ENCODE data around the gene ABCC9.

DNA sequence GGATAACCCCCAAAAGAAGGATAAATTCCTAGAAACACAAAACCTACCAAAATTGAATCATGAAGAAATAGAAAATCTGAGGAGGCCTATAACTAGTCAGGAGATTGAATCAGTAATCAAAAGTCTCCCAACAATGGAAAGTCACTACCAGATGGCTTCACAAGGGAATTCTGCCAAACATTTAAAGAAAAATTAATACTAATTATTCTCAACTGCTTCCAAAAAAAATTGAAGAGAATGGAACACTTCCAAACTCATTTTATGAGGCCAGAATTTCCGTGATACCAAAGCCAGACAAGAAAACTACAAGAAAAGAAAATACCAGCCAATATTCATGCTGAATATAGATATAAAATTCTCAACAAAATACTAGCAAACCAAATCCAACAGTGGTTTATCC lies 7.8 kb upstream of the ABCC9 start:
- TF ChIP-seq, protein P1, sequence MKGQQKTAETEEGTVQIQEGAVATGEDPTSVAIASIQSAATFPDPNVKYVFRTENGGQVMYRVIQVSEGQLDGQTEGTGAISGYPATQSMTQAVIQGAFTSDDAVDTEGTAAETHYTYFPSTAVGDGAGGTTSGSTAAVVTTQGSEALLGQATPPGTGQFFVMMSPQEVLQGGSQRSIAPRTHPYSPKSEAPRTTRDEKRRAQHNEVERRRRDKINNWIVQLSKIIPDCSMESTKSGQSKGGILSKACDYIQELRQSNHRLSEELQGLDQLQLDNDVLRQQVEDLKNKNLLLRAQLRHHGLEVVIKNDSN (IDR thresholded peaks at IDR 0.05; ENCODE audit: borderline replicate concordance, low read depth) = no peak
- TF ChIP-seq, protein P2, sequence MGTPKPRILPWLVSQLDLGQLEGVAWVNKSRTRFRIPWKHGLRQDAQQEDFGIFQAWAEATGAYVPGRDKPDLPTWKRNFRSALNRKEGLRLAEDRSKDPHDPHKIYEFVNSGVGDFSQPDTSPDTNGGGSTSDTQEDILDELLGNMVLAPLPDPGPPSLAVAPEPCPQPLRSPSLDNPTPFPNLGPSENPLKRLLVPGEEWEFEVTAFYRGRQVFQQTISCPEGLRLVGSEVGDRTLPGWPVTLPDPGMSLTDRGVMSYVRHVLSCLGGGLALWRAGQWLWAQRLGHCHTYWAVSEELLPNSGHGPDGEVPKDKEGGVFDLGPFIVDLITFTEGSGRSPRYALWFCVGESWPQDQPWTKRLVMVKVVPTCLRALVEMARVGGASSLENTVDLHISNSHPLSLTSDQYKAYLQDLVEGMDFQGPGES (IDR thresholded peaks at IDR 0.05; ENCODE audit: low read depth, low read length) = no peak
- TF ChIP-seq, protein P3, sequence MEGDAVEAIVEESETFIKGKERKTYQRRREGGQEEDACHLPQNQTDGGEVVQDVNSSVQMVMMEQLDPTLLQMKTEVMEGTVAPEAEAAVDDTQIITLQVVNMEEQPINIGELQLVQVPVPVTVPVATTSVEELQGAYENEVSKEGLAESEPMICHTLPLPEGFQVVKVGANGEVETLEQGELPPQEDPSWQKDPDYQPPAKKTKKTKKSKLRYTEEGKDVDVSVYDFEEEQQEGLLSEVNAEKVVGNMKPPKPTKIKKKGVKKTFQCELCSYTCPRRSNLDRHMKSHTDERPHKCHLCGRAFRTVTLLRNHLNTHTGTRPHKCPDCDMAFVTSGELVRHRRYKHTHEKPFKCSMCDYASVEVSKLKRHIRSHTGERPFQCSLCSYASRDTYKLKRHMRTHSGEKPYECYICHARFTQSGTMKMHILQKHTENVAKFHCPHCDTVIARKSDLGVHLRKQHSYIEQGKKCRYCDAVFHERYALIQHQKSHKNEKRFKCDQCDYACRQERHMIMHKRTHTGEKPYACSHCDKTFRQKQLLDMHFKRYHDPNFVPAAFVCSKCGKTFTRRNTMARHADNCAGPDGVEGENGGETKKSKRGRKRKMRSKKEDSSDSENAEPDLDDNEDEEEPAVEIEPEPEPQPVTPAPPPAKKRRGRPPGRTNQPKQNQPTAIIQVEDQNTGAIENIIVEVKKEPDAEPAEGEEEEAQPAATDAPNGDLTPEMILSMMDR (IDR thresholded peaks at IDR 0.05) = no peak
- TF ChIP-seq, protein P4, sequence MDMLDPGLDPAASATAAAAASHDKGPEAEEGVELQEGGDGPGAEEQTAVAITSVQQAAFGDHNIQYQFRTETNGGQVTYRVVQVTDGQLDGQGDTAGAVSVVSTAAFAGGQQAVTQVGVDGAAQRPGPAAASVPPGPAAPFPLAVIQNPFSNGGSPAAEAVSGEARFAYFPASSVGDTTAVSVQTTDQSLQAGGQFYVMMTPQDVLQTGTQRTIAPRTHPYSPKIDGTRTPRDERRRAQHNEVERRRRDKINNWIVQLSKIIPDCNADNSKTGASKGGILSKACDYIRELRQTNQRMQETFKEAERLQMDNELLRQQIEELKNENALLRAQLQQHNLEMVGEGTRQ (IDR thresholded peaks at IDR 0.05; ENCODE audit: borderline replicate concordance, low read depth, low read length) = no peak
- TF ChIP-seq RCOR1 (IDR thresholded peaks at IDR 0.05; ENCODE audit: low read length) = no peak
- TF ChIP-seq, protein P5, sequence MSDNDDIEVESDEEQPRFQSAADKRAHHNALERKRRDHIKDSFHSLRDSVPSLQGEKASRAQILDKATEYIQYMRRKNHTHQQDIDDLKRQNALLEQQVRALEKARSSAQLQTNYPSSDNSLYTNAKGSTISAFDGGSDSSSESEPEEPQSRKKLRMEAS (IDR thresholded peaks at IDR 0.05; ENCODE audit: low read depth) = no peak
- TF ChIP-seq, protein P6, sequence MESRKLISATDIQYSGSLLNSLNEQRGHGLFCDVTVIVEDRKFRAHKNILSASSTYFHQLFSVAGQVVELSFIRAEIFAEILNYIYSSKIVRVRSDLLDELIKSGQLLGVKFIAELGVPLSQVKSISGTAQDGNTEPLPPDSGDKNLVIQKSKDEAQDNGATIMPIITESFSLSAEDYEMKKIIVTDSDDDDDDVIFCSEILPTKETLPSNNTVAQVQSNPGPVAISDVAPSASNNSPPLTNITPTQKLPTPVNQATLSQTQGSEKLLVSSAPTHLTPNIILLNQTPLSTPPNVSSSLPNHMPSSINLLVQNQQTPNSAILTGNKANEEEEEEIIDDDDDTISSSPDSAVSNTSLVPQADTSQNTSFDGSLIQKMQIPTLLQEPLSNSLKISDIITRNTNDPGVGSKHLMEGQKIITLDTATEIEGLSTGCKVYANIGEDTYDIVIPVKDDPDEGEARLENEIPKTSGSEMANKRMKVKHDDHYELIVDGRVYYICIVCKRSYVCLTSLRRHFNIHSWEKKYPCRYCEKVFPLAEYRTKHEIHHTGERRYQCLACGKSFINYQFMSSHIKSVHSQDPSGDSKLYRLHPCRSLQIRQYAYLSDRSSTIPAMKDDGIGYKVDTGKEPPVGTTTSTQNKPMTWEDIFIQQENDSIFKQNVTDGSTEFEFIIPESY (IDR thresholded peaks at IDR 0.05; ENCODE audit: borderline replicate concordance, low read depth) = no peak
- TF ChIP-seq JUND (IDR thresholded peaks at IDR 0.05) = no peak
- TF ChIP-seq CHD2 (IDR thresholded peaks at IDR 0.05; ENCODE audit: low read length, partially characterized antibody) = no peak
- TF ChIP-seq FOXM1 (IDR thresholded peaks at IDR 0.05; ENCODE audit: low read depth) = no peak
- TF ChIP-seq EP300 (IDR thresholded peaks at IDR 0.05; ENCODE audit: borderline replicate concordance in 1 of 2, low read depth in 1 of 2, low read length in 1 of 2) = no peak
- no peak for TF ChIP-seq GABPA (IDR thresholded peaks at IDR 0.05; ENCODE audit: low read depth)
- no peak for TF ChIP-seq POLR2AphosphoS5 (IDR thresholded peaks at IDR 0.05; ENCODE audit: low read depth, low read length)
